Measurements from ENCODE around the gene RAP2B.
"Not testable (repeated sequence)": the region's sequence is repeated elsewhere in the genome, so short reads cannot be mapped to it uniquely, and the experiment has no call there.

Gene RAP2B

DNA sequence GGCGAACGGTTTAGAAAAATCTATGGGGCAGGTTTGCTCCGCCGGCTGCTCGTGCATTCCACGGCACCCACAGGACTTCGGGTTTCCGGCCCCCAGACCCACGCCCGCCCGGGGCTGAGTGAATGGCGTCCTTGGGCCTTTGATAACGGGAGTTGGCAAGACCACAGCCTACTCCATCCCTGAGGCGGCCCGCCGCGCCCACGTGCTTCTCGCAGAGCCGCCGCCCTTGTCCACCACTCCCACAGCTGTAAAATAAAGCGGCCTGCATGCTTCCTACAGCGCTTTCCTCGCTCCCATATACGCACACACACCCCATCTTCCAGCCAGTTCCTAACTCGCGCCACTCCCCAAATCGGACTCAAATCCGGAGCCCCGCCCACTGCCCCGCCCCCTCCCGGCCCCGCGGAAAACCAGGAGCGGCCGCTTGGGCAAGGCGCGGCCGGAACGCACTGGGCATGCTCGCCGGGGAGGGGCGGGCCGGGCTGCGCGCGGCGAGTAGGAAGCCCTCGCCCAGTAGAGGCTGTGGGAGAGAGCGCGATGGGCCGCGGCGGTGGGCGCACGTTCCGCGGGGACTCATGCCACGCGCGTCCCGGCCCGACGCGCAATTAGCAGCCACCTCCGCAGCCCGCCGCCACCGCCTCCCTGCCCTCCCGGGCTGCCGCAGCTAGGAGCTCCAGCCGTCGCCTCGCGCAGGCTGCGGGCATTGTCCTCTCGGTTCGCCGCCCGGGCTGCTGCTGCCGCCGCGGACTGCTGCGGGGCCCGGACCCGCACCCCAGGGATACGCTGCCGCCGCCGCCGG, at the start of gene RAP2B:
TSS of gene RAP2B (plus strand) at position 513 of the 799 bp plus-strand sequence. CDS start 468 bp downstream, outside the sequence.
- DNase-seq, result peak; percentile 96 to 97
- TF ChIP-seq GATA1 (IDR thresholded peaks at IDR 0.05; ENCODE audit: low read depth, low read length) (no peak), POLR2A (IDR thresholded peaks at IDR 0.05; ENCODE audit: low read length) (peak; percentile 89)

DNA sequence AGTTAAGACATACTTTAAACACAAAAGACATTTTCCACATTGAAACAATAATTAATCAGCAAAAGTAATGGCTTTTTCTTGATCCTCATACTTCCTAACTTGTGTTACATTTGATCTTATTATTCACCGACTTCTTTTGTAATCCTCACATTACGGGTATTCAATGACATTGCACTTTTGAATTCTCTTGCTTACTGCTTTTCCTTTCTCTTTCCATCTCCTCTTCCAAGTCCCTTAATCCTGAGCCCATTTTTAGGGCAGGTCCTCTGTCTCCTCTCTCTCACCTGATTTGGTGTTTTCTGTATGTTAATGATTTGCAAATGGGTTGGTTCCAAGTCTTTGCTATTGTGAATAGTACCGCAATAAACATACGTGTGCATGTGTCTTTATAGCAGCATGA, 48.5 kb upstream of the RAP2B start:
- no peak for DNase-seq
- TF ChIP-seq POLR2A (IDR thresholded peaks at IDR 0.05; ENCODE audit: low read length), result no peak
- no peak for TF ChIP-seq GATA1 (IDR thresholded peaks at IDR 0.05; ENCODE audit: low read depth, low read length)

DNA sequence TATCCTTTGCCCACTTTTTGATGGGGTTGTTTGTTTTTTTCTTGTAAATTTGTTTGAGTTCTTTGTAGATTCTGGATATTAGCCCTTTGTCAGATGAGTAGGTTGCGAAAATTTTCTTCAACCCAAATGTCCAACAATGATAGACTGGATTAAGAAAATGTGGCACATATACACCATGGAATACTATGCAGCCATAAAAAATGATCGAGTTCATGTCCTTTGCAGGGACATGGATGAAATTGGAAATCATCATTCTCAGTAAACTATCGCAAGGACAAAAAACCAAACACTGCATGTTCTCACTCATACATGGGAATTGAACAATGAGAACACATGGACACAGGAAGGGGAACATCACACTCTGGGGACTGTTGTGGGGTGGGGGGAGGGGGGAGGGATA, 47.8 kb upstream of the RAP2B start:
- DNase-seq, result not testable (repeated sequence)

- TF ChIP-seq GATA1 (IDR thresholded peaks at IDR 0.05; ENCODE audit: low read depth, low read length), result no peak
- no peak for TF ChIP-seq POLR2A (IDR thresholded peaks at IDR 0.05; ENCODE audit: low read length)
- no peak for DNase-seq
Observed at GRCh38 chr3:153115326-153115725, 46.7 kb upstream of the RAP2B start.

- no peak for TF ChIP-seq POLR2A (IDR thresholded peaks at IDR 0.05; ENCODE audit: low read length)
- no peak for TF ChIP-seq GATA1 (IDR thresholded peaks at IDR 0.05; ENCODE audit: low read depth, low read length)
- DNase-seq, result no peak
Observed at GRCh38 chr3:153127788-153128187, 34.2 kb upstream of the RAP2B start.

DNA sequence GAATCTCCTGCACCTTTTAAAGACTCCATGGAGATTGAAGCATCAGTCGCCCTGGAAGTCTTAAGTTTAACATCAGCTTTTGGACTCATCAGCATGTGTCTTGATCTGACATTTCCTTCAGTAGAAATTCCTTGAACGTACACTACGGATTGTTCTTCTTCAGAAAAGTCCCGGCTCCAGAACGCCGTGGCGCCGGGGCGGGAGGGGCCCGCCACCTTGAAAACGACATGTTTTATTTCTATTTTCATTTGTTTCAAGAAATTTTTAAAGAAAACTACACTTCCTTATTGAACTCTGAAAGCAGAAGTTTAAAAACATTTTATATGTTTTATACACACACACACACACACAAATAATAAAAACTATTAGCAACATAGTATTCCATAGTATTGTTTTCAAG, 32.6 kb upstream of the RAP2B start:
- DNase-seq, result no peak
- no peak for TF ChIP-seq POLR2A (IDR thresholded peaks at IDR 0.05; ENCODE audit: low read length)

- no peak for DNase-seq
- no peak for TF ChIP-seq POLR2A (IDR thresholded peaks at IDR 0.05; ENCODE audit: low read length)
- TF ChIP-seq GATA1 (IDR thresholded peaks at IDR 0.05; ENCODE audit: low read depth, low read length), result no peak
Observed at GRCh38 chr3:153129866-153130265, 32.2 kb upstream of the RAP2B start.

DNA sequence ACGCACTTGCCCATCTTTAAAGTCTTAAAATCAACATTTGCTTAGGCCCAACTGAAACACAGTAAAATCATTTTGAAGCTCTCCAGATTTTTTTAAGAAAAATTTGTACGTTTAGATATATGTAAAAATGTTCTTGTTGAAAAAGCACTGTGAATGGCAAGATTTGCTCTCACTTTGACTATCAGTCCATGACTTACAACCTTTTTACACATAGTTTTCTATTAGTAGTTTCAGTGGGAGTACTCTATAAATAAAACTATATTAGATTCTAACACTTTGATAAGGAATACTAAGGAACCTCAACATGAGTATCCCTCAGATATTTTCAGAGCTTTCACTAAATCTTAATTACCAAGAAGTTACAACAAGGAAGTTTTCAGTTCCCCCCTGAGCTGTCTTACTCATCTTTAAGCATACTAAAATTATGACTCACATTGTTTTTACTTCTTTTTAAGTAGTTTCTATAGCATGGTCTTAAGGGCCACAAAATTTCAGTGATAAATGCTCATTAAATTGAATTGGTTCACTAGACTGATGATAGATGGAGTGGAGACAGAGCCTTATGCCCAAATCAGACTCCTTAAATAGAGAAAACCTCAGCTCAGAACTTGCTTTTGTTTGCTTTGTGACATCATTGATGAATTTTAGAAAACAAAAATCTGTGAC, 31.6 kb upstream of the RAP2B start:
- no peak for DNase-seq

DNA sequence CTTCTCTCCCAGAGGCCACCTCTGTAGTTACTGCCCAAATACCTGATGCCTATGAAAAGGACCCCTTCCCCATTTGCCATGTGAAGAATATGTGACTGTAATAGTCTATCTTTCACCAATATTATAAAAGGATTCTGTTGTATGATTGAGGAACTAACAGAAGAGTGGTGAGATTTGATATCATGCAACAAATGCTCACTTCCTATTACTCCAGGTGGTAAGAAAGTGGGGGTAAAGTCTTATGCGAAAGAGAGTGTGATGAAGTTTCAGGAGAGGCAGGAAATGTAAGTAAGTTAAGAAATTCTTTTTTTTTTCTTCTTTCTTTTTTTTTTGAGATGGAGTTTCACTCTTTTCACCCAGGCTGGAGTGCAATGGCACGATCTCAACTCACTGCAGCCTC, 24.4 kb upstream of the RAP2B start:
- no peak for TF ChIP-seq GATA1 (IDR thresholded peaks at IDR 0.05; ENCODE audit: low read depth, low read length)
- TF ChIP-seq POLR2A (IDR thresholded peaks at IDR 0.05; ENCODE audit: low read length), result no peak
- no peak for DNase-seq

More for the DNA sequence above, 31.6 kb upstream of the RAP2B start:
- no peak for TF ChIP-seq POLR2A (IDR thresholded peaks at IDR 0.05; ENCODE audit: low read length)
- no peak for TF ChIP-seq GATA1 (IDR thresholded peaks at IDR 0.05; ENCODE audit: low read depth, low read length)

GRCh38 chr3:153138276-153139210, 23.5 kb upstream of the RAP2B start:
- DNase-seq, result peak; percentile 13 to 65
- TF ChIP-seq GATA1 (IDR thresholded peaks at IDR 0.05; ENCODE audit: low read depth, low read length), result no peak
- TF ChIP-seq POLR2A (IDR thresholded peaks at IDR 0.05; ENCODE audit: low read length), result no peak

- no peak for TF ChIP-seq GATA1 (IDR thresholded peaks at IDR 0.05; ENCODE audit: low read depth, low read length)
- no peak for TF ChIP-seq POLR2A (IDR thresholded peaks at IDR 0.05; ENCODE audit: low read length)
- no peak for DNase-seq
Observed at GRCh38 chr3:153142961-153143360, 19.1 kb upstream of the RAP2B start.

DNA sequence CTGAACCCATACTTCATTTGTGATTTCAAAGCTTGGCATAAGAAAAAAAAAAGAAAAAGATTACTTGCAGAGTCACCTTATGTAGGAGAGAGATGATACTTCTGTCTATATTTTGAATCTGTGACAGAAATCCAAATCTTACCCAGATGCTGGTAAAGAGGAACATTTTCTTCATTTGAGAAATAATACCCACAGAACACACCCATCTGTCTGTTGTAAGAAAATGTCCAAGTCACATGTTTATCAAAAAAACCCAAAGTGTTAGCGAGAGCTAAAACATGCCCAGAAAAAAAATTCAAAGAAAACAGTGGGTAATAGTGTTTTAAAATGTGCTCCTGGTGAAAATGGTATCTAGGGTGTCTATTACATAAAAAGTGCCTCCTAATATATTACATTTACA, 18.0 kb upstream of the RAP2B start:
- TF ChIP-seq POLR2A (IDR thresholded peaks at IDR 0.05; ENCODE audit: low read length) (no peak), GATA1 (IDR thresholded peaks at IDR 0.05; ENCODE audit: low read depth, low read length) (no peak)
- DNase-seq, result no peak

DNA sequence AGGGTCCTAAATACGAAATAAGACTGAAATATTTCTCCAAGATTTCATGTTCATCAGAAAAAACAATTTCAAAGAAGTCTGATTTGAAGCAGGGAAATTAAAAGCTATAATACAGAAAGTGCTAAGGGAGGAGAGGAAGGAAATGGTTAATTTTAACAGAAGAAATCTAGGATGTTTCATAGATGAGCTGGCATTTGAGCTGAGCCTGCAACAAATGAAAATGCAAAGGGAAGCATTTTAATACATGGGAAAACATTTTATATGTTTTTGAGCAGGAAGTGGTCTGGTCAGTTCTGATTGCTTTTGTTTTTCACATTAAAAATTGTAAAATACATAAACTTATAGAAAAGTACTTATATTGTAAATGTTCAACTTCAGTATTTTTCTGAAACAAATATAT, 17.2 kb upstream of the RAP2B start:
- no peak for DNase-seq
- no peak for TF ChIP-seq GATA1 (IDR thresholded peaks at IDR 0.05; ENCODE audit: low read depth, low read length)
- TF ChIP-seq POLR2A (IDR thresholded peaks at IDR 0.05; ENCODE audit: low read length), result no peak

GRCh38 chr3:153145454-153145853, 16.6 kb upstream of the RAP2B start:
- DNase-seq, result no peak
- no peak for TF ChIP-seq GATA1 (IDR thresholded peaks at IDR 0.05; ENCODE audit: low read depth, low read length)
- no peak for TF ChIP-seq POLR2A (IDR thresholded peaks at IDR 0.05; ENCODE audit: low read length)

Data from erythroblast (primary cell).